H7 (cell line): ENCODE data around the gene FCER1G. TPM values are rescaled to one million over a fixed set of nuclear protein-coding genes. Genes with fewer than 3 reads are reported as not detected.
"Not testable (repeated sequence)": the region's sequence is repeated elsewhere in the genome, so short reads cannot be mapped to it uniquely, and the experiment has no call there.

Experiments used
- DNase-seq: peaks from one replicate; pipeline ENCODE4 v3.0.0; 2012
- H3K27me3 ChIP-seq: 2 replicates; pipeline ENCODE4 v1.6.0; 2011; ENCODE audit warnings: mild to moderate bottlenecking, low read length; ENCODE audit not compliant: control insufficient read depth, insufficient read depth
- H3K36me3 ChIP-seq: replicated peaks from 2 replicates; pipeline ENCODE4 v1.5.1; 2011; ENCODE audit warnings: low read length; ENCODE audit not compliant: control insufficient read depth, insufficient read depth
- H3K4me3 ChIP-seq: 2 replicates; pipeline ENCODE4 v1.5.1; 2011; ENCODE audit warnings: low read depth, mild to moderate bottlenecking, control low read depth, low read length, moderate library complexity; ENCODE audit not compliant: insufficient read depth
- total RNA-seq: library from RNA; depleted of rRNA; stranded (reverse); fragments of >200 nt; shearing (Covaris generic); gene quantifications from 2 replicates; pipeline ENCODE4 v1.2.3, GENCODE V29; 2014

FCER1G gene
- total RNA-seq, 1 experiment from 2014 or later = 0.35 TPM

DNA sequence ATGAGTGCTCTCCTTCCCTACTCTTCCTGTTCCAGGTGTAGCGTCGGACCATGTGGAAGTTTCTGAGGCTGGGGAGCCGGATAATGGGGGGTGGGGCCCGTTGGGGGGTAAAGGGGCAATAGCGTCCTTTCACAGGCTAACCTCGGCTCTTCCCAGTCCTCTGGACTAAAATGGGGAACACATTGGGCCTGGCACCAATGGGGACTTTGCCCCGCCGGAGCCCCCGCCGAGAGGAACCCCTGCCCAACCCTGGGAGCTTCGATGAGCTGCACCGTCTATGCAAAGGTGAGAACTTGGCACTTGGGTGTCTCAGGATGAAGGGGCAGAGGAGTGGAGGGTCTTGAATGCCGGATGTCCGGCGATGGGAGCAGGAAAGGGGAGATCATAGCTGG, 11.2 kb downstream of the FCER1G start:
- Histone ChIP-seq H3K36me3 (peaks cover 9% of the 10 kb centered on the region), H3K4me3 (peak overlapping the region; percentile 57), H3K27me3 (no peaks in the 10 kb centered on the region)
- DNase-seq = peak; percentile 60

DNA sequence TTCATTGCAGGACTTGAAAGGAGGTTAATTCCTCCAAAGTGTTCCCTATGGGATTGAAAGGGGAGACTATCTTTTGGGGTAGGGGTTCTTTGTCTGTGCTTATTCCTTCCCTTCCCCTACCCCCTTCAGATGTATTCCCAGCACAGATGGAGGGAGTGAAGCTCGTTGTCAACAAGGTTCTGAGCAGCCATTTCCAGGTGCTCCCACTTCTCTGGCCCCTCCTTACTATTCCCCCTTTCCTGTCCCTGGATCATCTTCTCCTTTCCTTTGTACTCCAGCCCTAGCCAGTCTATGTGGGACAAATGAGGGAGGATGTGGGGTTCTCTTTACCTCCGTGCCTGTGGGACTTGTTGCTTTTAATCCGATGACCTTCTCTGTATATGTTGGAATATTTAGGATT, 11.7 kb downstream of the FCER1G start:
- Histone ChIP-seq H3K36me3 (peaks cover 9% of the 10 kb centered on the region), H3K27me3 (no peaks in the 10 kb centered on the region)
- DNase-seq = no peak

DNA sequence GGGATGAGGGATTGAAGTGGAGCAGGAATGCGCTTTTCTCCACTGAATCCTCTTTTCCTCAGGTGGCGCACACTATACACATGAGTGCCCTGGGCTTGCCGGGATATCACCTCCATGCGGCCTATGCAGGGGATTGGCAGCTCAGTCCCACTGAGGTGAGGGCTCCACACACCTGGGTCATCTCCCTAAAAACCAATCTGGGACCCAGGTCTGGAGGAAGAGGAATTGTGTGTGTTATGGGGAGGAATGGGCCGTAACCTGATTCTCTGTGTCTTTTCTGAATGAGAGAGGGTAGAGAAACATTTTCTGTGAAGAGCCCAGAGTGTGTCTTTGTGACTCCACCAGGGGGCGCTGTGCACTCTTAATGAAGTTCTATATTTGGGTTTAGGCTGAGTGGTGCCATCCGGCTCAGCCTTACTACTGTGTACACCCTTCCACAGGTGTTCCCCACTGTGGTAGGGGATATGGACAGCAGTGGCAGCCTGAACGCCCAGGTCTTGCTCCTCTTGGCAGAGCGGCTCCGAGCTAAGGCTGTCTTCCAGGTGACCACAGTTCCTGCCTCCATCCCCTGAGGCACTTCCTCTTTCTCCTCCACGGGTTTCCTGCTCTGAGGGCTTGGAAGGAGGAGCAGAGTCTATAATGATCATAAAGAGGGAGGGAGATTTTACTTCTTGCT, 12.2 kb downstream of the FCER1G start:
- no peaks in the 10 kb centered on the region for H3K27me3 ChIP-seq
- peaks cover 9% of the 10 kb centered on the region for H3K36me3 ChIP-seq
- H3K4me3 ChIP-seq = peak overlapping the region; percentile 57; the same call in 1 of the 2 replicates
- DNase-seq = peak; percentile 79

More for the DNA sequence above, 11.7 kb downstream of the FCER1G start:
- H3K4me3 ChIP-seq = peak overlapping the region; percentile 57

DNA sequence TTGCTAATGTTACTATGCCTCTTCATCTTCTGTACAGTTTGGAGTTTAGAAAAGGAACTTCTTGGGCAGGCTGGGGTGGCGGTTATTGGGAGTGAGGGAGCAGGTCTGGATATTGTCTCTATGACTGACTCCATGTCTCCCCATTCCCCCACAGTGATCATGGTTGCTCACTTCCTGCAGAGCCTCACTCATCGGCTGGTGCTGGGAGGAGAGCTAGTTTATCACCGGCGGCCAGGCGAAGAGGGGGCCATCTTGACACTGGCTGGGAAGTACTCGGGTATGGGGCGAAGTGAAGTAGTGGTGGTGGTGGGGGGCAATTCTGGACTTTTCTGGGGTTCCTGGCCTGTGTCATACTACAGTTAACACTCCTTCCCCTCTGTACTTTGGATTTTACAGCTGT, 12.9 kb downstream of the FCER1G start:
- H3K27me3 ChIP-seq = no peaks in the 10 kb centered on the region
- H3K4me3 ChIP-seq = no peak overlapping the region
- no peak for DNase-seq
- peaks cover 9% of the 10 kb centered on the region for H3K36me3 ChIP-seq

DNA sequence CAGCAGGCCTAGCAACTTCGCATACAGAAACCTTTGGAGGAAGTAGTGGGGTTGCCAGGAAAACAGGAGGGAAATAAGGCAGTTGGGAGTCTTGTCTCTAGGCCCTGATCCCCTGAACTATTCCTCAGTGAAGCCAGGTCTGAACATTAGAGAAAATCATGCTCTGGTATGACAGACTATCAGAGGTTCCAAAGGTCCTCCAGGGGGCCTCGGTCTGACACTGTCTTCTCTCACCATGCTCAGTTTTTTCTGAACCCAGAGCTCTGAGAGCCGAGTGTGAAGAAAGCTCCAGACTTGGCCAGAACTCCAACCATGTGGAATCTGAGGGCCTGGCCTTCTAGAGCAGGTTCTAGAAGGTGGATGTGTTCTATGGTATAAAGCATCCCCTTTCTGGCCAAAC, 14.8 kb downstream of the FCER1G start:
- no peak for DNase-seq
- Histone ChIP-seq H3K36me3 (peaks cover 9% of the 10 kb centered on the region), H3K4me3 (no peak overlapping the region), H3K27me3 (no peaks in the 10 kb centered on the region)

DNA sequence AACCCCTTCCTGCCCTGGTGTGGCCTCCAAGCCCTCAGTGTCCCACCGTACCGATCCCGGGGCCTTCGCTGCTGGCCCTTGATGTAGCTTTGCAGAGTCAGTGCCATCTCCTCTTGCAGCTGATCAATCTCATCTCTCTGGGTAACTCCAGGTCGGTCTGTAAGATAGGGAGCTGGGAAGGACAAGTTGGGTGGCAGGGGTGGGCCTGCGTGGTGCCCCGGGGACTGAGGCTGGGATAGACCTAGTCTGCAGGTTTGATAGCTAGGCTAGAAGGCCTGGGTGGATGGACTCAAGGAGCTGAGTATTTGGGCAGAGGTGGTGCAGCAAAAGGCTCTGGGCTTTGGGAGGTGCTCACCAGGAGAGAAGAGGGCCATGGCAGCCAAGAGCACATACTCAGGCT, 15.7 kb downstream of the FCER1G start:
- peaks cover 9% of the 10 kb centered on the region for H3K36me3 ChIP-seq

DNA sequence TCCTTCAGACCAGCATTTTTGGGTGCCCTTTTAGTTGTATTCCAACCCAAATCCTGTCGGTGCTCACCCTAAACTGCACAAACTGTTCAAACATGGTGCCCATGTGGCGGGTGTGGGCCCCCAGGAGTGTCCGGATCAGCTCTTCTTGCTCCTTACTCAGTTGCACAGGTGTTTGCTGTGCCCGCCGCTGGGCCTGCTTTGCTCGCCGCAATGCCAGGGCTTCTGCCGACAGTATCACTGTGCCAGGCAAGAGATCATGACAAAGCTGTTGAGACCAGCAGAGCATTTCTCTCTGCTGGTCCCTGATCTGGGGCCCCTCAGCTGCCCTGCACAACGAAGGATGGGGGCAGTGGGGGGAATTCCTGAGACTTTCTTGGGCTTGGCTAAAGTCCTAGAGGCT, 18.0 kb downstream of the FCER1G start:
- DNase-seq = no peak
- H3K4me3 ChIP-seq = no peak overlapping the region
- H3K27me3 ChIP-seq = no peaks in the 10 kb centered on the region
- H3K36me3 ChIP-seq = peaks cover 8% of the 10 kb centered on the region

More for the DNA sequence above, 15.7 kb downstream of the FCER1G start:
- DNase-seq = no peak
- Histone ChIP-seq H3K27me3 (no peaks in the 10 kb centered on the region), H3K4me3 (no peak overlapping the region)

DNA sequence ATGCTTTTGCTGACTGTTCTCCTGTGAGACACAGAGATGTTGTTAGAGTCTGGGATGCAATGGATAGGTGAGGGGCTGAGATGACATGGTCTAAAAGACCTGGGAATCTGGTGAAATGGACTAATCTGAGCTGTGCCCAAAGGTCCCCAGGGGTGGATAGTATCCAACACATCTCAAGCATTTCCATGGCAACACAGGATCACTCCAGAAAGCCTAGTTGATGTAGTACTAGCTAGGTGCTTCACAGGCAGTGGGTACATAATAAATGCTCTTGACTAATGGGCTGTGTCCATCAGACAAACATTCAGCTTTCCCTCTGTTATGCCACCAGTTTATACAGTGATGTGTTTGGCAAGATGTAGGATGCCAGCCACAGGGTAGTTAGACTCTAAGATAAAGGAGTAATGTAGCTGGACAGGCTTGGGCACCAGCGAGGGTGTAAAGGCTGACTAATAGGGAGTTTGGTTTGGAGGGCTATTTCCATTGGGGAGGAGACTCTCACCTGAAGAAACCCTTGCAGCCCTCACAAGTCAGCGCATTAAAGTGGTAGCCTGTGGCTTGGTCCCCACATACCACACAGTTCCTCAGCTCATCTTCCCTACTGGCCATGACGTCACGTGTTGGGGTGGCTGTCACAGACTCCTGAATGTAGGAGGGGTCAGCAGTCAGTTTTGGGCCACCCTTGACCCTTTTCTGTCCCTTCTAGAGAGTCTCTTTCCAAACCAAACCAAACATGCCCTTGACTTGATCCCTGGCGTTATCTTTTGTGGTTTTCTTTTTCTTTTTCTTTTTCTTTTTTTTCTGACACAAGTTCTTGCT, 21.1 kb downstream of the FCER1G start:
- H3K4me3 ChIP-seq = no peak overlapping the region
- no peak for DNase-seq
- no peaks in the 10 kb centered on the region for H3K36me3 ChIP-seq
- no peaks in the 10 kb centered on the region for H3K27me3 ChIP-seq

DNA sequence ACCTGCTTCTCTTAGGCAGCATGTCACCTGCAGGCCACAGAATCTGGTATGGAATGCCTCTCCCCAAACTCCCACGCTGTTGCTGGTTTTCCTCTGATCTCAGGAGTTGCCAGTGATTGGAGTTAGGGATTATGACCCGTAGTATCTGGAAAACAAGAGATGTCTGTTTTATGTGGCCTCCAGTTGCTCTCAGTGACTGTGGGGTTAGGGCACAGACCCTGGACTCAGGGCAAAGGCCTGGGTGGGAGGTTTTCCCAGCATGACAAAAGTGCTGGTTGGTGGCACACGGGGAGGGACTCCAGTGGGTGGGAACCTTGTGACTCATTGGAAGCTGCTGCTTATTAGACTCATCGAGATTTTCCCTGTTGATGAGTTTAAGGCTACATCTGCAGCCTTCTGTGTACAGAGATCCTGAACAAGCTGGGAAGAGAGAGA, 23.0 kb downstream of the FCER1G start, which contains the start of gene NR1I3:
NR1I3 (minus strand) TSS at position 165 of the 435 bp plus-strand sequence. CDS start 1,638 bp downstream, outside the sequence.
- Histone ChIP-seq H3K27me3 (no peaks in the 10 kb centered on the region), H3K4me3 (no peak within 1 kb of the TSS), H3K36me3 (no peaks in the 10 kb centered on the region)
- DNase-seq = no peak

DNA sequence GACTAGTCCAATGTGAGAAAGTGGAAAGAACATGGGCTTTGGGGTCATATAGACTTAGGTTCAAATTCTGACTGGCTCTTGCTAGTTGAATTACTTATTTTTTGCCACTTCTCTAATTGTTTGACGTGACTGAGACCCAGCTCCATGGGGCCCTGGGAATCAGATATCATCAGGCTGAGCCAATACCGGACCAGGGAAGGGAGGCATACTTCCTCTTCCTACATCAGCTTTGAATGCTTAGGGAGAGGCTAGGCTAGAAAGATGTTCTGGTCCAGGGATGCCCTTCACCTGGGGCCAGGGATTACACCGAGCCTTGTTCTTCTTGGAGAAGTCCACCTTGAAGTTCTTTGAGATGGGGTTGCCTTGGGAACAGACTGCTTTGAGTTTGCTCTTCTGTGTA, 26.6 kb downstream of the FCER1G start:
- no peak overlapping the region for H3K4me3 ChIP-seq
- no peak for DNase-seq
- H3K27me3 ChIP-seq = no peaks in the 10 kb centered on the region
- H3K36me3 ChIP-seq = no peaks in the 10 kb centered on the region

DNA sequence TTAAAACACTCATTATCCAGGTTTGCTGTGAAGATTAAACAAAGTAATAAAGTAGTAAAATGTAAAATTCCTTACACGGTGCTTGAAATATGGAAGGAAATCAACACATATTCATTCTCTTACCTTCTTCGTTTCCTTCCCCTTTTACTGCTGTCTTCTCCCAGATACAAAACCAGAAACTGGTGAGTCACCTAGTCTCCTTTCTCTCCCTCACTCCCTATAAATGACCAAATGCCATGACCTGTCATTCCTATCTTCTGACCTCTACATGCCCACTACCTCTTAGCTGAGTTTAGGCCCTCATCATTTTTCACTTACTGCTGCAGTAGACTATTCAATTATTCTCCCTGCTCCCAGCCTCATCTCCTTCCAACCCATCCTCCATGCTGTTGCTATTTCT, 27.2 kb downstream of the FCER1G start:
- Histone ChIP-seq H3K27me3 (no peaks in the 10 kb centered on the region), H3K4me3 (no peak overlapping the region), H3K36me3 (no peaks in the 10 kb centered on the region)
- DNase-seq = no peak

DNA sequence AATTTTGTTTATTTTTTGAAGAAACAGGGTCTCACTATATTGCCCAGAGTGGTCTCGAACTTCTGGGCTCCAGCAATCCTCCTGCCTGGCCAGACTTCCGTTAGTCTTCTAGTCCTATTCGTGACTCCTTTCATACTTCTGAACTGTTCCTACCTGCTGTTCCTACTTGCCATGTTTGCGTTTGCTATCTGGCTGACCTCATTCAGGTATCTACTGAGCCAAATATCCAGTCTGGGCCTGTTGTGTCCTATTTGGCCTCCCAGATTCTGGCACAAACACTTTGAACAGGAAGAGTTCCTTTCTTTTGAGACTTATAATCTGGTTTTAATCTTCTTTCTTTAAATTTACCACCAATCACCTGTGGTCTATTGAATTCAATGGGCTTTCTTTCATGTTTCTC, 29.8 kb downstream of the FCER1G start:
- Histone ChIP-seq H3K4me3 (no peak overlapping the region), H3K27me3 (no peaks in the 10 kb centered on the region), H3K36me3 (no peaks in the 10 kb centered on the region)
- DNase-seq = no peak

DNA sequence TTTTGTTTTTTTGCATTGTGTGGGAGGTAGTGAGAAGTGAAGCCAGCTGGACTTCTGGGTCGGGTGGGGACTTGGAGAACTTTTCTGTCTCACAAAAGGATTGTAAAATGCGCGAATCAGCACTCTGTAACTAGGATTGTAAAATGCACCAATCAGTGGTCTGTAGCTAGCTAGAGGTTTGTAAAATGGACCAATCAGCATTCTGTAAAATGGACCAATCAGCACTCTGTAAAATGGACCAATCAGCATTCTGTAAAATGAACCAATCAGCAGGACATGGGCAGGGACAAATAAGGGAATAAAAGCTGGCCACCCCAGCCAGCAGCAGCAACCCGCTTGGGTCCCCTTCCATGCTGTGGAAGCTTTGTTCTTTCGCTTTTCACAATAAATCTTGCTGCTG, 35.0 kb downstream of the FCER1G start:
- not testable (repeated sequence) for DNase-seq, H3K4me3 ChIP-seq, H3K36me3 ChIP-seq, H3K27me3 ChIP-seq

DNA sequence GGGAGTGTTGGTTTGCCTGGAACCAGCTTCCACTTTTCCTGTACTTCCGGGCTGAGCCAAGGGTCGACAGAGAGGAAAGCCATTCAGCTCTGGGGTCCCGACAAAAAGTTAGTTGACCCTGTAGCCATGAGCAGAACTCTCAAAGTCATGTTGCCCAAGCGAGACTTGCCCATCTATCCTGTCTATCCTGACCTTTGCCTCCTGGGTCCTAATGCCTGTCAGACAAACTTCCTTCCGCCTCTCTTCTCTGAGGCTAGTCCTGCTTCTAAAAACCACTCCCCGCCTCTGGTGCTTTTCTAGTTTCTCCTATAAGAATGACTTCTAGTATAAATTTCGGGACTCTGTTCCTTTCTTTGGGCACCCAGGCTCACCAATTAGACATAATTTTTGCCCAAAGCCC, 35.7 kb downstream of the FCER1G start:
- no peaks in the 10 kb centered on the region for H3K27me3 ChIP-seq
- H3K4me3 ChIP-seq = no peak overlapping the region
- DNase-seq = no peak
- H3K36me3 ChIP-seq = no peaks in the 10 kb centered on the region

DNA sequence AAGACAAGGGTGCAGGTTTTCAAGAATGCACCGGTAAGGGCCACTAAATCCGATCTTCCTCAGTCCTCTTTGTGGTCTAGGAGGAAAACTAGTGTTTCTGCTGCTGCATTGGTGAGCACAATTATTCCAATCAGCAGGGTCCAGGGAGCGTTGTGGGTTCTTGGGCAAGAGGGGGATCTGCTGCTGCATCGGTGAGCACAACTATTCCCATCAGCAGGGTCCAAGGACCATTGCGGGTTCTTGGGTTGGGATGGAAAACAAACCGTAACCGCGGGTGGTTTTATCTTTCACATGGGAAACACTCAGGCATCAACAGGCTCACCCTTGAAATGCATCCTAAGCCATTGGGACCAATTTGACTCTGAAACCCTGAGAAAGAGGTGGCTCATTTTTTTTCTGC, 36.5 kb downstream of the FCER1G start:
- H3K36me3 ChIP-seq = no peaks in the 10 kb centered on the region
- no peak overlapping the region for H3K4me3 ChIP-seq
- no peaks in the 10 kb centered on the region for H3K27me3 ChIP-seq
- no peak for DNase-seq
